Type B pancreatic cell (in vitro differentiated cells): ENCODE measurements around the gene STPG4. TPM values are rescaled to one million over a fixed set of nuclear protein-coding genes. Genes with fewer than 3 reads are reported as not detected.

ENCODE experiments used
- DNase-seq: peaks from one replicate; pipeline ENCODE4 v3.0.0; 2021; ENCODE audit warnings: mixed read lengths; ENCODE audit not compliant: unreplicated experiment; ENCODE audit errors: extremely low spot score
- H3K27ac Mint-ChIP-seq: 2 replicates; pipeline ENCODE4 v1.8.0; 2021; ENCODE audit warnings: mild to moderate bottlenecking, mixed read lengths
- H3K27me3 Mint-ChIP-seq: 2 replicates; pipeline ENCODE4 v1.8.0; 2021; ENCODE audit warnings: mixed read lengths
- H3K36me3 Mint-ChIP-seq: 2 replicates; pipeline ENCODE4 v1.8.0; 2021; ENCODE audit warnings: mixed read lengths
- H3K4me1 Mint-ChIP-seq: one replicate; pipeline ENCODE4 v1.8.0; 2021; ENCODE audit warnings: mixed read lengths; ENCODE audit not compliant: unreplicated experiment
- H3K4me3 Mint-ChIP-seq: 2 replicates; pipeline ENCODE4 v1.8.0; 2021; ENCODE audit warnings: mild to moderate bottlenecking, mixed read lengths
- H3K9me3 Mint-ChIP-seq: 2 replicates; pipeline ENCODE4 v1.8.0; 2021; ENCODE audit warnings: mixed read lengths
- total RNA-seq: library from RNA; stranded (reverse); gene quantifications from 2 replicates; pipeline ENCODE4 v1.2.1, GENCODE V29; 2021; ENCODE audit warnings: low replicate concordance
- TF ChIP-seq, protein P1 (sequence below): fragments of 200-600 bp; sonication (generic); conservative IDR thresholded peaks from 2 replicates; pipeline ENCODE4 v1.5.0; 2021; ENCODE audit warnings: antibody characterized with exemption, mild to moderate bottlenecking

STPG4 gene
- total RNA-seq, 1 donor from 2014 or later, result 0.36 TPM

DNA sequence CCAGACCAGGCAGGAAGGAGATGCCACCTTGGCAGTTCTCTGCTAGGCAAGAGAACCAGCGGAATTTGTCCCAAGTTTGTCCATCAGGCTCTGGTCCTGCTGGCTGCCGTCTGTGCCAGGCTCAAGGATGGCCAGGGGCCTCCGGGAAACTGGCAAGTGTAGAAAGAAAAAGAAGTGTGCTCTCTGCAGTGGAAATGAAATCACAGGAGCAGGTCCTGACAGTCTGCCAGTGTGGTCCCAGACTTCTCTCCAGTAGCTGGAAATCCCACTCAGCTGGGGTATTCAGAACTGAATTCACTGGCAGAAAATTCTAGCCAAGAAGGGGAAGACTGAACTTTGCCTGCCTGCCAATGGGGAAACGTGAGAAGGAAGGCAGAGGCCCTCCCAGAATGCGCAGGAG lies 91.0 kb downstream of the STPG4 start:
- H3K36me3 Mint-ChIP-seq, result peaks cover 7% of the 10 kb centered on the region
- no peak overlapping the region for H3K27ac Mint-ChIP-seq
- H3K4me1 Mint-ChIP-seq, result peaks cover 39% of the 10 kb centered on the region
- H3K27me3 Mint-ChIP-seq, result no peaks in the 10 kb centered on the region
- TF ChIP-seq, protein P1, sequence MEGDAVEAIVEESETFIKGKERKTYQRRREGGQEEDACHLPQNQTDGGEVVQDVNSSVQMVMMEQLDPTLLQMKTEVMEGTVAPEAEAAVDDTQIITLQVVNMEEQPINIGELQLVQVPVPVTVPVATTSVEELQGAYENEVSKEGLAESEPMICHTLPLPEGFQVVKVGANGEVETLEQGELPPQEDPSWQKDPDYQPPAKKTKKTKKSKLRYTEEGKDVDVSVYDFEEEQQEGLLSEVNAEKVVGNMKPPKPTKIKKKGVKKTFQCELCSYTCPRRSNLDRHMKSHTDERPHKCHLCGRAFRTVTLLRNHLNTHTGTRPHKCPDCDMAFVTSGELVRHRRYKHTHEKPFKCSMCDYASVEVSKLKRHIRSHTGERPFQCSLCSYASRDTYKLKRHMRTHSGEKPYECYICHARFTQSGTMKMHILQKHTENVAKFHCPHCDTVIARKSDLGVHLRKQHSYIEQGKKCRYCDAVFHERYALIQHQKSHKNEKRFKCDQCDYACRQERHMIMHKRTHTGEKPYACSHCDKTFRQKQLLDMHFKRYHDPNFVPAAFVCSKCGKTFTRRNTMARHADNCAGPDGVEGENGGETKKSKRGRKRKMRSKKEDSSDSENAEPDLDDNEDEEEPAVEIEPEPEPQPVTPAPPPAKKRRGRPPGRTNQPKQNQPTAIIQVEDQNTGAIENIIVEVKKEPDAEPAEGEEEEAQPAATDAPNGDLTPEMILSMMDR, result no peak
- H3K4me3 Mint-ChIP-seq, result no peak overlapping the region
- DNase-seq, result no peak
- no peaks in the 10 kb centered on the region for H3K9me3 Mint-ChIP-seq

DNA sequence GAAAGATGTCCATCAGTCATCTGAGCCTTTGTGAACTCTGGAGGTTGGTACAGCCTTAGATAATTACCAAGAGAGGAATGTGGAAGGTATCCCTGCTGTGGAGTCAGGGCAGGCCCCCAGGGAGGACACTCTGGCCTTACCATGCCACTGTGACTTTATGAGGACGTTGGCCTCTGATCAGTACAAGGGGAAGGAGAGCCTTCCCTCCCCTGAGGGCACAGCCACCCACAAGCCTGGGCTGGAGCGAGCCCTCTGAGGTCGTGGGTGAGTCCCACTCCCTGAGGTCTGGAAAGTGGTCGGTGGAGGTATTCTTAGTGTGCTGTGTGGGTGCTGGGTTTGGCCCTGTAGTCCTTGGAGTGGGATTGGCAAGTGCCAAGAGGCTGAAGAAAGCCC lies 91.6 kb downstream of the STPG4 start:
- H3K27ac Mint-ChIP-seq, result peak overlapping the region; percentile 48
- no peaks in the 10 kb centered on the region for H3K9me3 Mint-ChIP-seq

DNA sequence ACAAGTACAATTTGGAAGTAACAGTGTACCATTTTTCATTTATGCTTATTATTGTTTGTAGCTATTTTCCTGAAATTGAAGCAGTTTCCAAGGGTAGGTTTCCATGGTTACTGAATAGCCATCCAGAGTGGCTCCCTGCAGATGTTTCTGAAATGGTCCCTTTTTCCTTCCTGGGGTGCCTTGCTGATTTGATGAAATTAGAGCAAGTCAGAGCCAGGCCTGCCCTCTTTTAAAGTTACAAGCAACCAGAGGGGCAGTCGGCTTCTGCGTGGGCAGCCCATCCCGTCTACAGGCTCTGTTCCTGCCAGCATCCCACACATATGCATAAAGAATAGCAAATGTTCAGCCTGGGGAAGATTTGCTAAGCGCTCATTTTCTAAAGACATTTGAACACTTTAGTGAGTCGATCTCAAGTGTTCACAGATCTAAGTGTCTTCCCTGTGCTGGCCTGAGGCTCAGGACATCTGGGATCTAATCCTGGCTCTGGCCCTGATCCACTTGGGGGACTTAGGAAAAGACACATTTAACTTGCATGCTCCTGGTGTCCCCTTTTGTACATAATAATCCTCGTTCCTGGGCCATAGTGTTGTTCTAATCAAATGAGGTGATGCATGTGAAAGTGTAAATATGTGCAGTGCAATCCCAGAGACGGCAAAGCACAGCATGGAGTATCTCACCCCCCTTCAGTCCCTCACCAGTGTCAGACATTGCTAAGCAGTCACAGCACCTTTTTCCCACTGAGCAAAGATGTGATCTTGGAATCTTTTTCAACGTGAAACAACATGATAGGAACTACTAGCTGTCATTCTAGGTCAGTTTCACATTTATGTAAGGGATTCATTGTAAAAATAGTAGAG lies 92.2 kb downstream of the STPG4 start:
- Mint-ChIP-seq H3K4me1 (peaks cover 45% of the 10 kb centered on the region), H3K9me3 (no peaks in the 10 kb centered on the region), H3K27me3 (no peaks in the 10 kb centered on the region), H3K27ac (peak overlapping the region; percentile 48), H3K4me3 (peak overlapping the region; percentile 47), H3K36me3 (peaks cover 7% of the 10 kb centered on the region)
- no peak for DNase-seq
- TF ChIP-seq, protein P1, result no peak

More for the DNA sequence above, 91.6 kb downstream of the STPG4 start:
- H3K4me3 Mint-ChIP-seq, result peak overlapping the region; percentile 47
- peaks cover 7% of the 10 kb centered on the region for H3K36me3 Mint-ChIP-seq
- TF ChIP-seq, protein P1, result no peak
- H3K27me3 Mint-ChIP-seq, result no peaks in the 10 kb centered on the region
- no peak for DNase-seq
- peaks cover 39% of the 10 kb centered on the region for H3K4me1 Mint-ChIP-seq

DNA sequence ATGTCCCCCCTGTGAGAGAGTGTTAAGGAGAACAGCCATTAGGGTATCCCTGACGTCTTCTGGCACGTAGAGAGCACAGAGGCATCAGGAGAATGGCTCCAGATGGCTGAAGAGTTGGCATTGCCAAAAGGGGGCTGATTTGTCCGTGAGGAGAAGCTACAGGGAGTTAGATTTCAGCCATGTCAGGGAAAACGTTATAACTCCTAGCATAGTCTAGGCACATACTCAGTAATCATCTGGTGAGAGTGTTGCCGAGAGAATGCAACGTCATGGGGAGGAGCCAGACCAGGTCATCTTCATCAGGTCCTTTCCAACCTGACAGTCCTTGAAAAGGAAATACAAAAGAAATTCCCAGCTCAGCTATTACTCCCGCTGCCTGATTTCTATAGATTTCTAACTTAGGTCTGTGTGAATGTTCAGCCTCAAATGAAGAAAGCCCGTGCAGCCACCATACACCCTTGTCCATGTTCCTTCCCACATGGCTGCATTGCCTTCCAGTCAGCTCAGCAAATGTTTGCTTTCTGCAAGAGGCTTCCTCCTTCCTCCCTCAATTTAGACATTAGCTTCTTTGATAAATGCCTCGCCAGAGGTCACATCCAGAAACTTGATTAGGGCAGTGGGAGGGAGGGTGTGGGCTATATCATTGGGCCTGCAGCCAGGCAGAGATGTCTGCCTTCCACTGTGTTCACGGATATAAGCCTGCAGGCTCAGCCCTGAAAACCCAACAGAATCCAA lies 93.0 kb downstream of the STPG4 start:
- peak overlapping the region; percentile 11 for H3K4me3 Mint-ChIP-seq
- peaks cover 4% of the 10 kb centered on the region for H3K36me3 Mint-ChIP-seq
- H3K27me3 Mint-ChIP-seq, result no peaks in the 10 kb centered on the region
- TF ChIP-seq, protein P1, result no peak
- H3K27ac Mint-ChIP-seq, result peak overlapping the region; percentile 0
- peaks cover 46% of the 10 kb centered on the region for H3K4me1 Mint-ChIP-seq
- H3K9me3 Mint-ChIP-seq, result no peaks in the 10 kb centered on the region
- no peak for DNase-seq

DNA sequence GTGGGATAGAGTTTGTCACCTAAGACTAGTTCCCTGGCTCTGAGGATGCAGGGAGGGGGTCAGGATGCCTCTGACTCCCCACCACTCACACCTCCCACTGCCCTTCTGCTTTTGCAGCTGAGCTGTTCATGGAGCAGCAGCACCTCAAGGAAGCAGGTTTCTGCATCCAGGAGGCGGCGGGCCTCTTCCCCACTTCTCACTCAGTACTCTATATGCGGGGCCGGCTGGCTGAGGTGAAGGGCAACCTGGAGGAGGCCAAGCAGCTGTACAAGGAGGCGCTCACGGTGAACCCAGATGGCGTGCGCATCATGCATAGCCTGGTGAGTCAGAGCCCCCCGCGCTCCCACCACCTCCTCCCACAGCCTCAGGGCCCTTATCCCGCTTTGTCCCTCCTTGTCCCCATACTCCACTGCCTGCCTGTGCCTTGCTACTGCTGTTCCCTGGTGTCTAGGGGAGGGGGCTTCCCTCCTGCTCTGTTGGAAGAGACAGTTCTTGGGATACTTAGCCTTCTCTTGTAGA lies 94.4 kb downstream of the STPG4 start:
- no peaks in the 10 kb centered on the region for H3K27me3 Mint-ChIP-seq
- no peak for DNase-seq
- H3K36me3 Mint-ChIP-seq, result no peaks in the 10 kb centered on the region
- H3K27ac Mint-ChIP-seq, result no peak overlapping the region
- peaks cover 51% of the 10 kb centered on the region for H3K4me1 Mint-ChIP-seq
- TF ChIP-seq, protein P1, result no peak
- no peaks in the 10 kb centered on the region for H3K9me3 Mint-ChIP-seq
- H3K4me3 Mint-ChIP-seq, result no peak overlapping the region
